Left ventricle myocardium superior (tissue), 1 donor: ENCODE results near the gene INPPL1. TPM values are rescaled to one million over a fixed set of nuclear protein-coding genes. Genes with fewer than 3 reads are reported as not detected.
"Not testable (repeated sequence)": the region's sequence is repeated elsewhere in the genome, so short reads cannot be mapped to it uniquely, and the experiment has no call there.

Experiments
- ATAC-seq: fragments of 200-7000 bp; cut with Tn5 transposase; one replicate; pipeline ENCODE4 v1.9.1; 2020; ENCODE audit warnings: mild to moderate bottlenecking, moderate library complexity
- DNase-seq: peaks from one replicate; pipeline ENCODE4 v3.0.0-alpha.2; 2020
- intact Hi-C: fragments of 100-400 bp; cut with micrococcal nuclease; formaldehyde crosslinking; loops from one replicate; pipeline ENCODE4 v1.11.0; 2022
- total RNA-seq: library from RNA; stranded (reverse); fragmentation: NEBNext Ultra II Directional; extraction: Animal tissue kit (Norgen Biotek cat#: 25700); gene quantifications from one replicate; pipeline ENCODE4 v1.2.1, GENCODE V29; 2021
- donor health status: DM: no; HTN: yes; CAD: no; lungs with severe emphysema.

The INPPL1 gene
- total RNA-seq, 1 donor from 2014 or later, result 136 TPM

DNA sequence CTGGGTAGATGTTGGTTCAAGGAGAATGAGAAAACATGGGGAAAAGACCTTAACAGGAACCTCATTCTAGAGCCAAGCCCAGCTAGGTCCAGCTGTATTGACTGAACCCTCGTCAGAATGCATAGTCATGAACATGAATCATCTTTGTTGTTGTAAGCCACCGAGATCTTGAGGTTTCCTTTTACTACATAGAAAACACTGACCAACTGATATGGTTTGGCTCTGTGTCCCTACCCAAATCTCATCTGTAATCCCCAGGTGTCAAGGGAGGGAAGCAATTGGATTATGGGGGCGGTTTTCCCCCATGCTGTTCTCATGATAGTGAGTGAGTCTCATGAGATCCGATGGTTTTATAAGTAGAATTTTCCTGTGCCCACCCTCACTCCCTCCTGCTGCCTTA is 38.8 kb downstream of the INPPL1 start:
- no peak for DNase-seq
- no peak for ATAC-seq
- intact Hi-C loops, result no loop called here

DNA sequence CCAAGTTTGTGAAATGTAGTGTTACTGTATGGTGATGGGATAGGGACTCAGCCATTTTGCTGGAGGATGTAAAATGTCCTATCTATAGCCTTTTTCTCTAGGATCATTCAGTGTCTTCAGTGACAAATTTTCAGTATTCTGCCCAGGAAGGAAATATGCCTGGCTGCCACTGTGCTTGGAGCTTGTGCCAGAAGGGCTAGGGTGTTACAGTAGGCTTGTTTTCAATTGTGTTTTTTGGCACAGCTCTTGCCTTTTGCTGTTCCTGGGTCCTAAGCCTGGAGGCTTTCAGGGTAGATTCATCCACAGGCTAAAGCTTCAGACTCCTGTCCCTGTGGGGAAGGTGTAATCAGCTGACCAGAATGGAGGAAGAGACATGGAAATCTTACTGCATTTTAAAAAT is 41.4 kb downstream of the INPPL1 start:
- no peak for ATAC-seq
- no peak for DNase-seq
- intact Hi-C loops, result no loop called here

DNA sequence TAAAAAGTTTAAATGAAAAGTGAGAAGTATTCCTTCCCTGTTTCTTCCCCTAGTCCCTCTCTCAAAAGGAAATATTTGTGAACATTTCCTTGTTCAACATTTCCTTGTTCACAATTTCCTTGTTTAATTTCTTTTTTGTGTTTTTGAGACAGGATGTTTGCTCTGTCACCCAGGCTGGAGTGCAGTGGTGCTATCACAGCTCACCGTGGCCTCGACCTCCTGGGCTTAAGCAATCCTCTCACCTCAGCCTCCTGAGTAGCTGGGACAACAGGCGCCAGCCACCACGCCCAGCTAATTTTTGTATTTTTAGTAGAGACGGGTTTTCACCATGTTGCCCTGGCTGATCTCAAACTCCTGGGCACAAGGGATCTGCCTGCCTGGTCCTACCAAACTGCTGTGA is 42.4 kb downstream of the INPPL1 start:
- DNase-seq, ATAC-seq, intact Hi-C loops: not testable (repeated sequence)

DNA sequence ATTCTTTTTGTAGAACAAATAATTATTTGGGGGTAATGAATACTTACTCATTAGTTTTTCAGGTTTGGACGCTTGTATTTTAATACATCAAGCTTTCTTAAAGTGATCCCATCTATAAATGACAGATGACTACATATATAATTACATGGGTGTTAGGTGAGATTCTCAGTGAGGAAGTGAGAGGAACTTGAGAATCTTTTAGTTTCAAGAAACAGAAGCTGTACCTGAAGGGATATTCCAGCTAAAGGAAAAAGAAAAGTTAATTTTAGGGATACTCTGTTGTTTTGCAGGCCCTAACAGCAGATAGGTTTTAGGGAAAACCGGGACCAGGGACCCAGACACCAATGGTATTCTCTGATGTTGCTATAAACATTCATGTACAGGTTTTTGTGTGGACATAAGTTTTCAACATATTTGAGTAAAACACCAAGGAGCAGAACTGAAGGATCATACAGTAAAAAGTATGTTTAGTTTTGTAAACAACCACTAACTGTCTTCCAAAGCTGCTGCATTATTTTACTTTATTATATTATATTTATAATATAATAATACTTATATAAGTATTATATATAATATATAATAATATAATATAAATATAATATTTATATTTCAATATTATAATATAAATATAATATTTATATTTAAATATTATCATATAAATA is 43.5 kb downstream of the INPPL1 start:
- intact Hi-C loops, result no loop called here
- no peak for ATAC-seq
- no peak for DNase-seq

- no peak for ATAC-seq
- intact Hi-C loops, result no loop called here
- no peak for DNase-seq
These were observed 47.4 kb downstream of the INPPL1 start for GRCh38 chr11:72271980-72272379.

DNA sequence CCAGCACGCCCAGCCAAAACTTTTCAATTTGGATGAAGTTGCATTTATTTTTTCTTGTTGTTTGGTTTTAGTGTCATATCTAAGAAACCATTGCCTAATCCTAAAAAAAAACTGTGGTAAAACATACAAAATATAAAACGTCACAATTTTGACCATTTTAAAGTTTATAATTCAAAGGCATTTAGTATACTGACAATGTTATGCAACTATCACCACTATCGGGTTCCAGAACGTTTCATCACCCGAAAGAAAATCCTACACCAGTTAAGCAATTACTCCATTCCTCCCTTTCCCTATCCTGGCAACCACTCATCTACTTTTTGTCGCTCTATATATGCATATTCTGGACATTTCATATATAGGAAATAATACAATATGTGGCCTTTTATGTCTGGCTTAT is 49.9 kb downstream of the INPPL1 start:
- ATAC-seq (no peak), DNase-seq (no peak)
- intact Hi-C loops, result no loop called here

DNA sequence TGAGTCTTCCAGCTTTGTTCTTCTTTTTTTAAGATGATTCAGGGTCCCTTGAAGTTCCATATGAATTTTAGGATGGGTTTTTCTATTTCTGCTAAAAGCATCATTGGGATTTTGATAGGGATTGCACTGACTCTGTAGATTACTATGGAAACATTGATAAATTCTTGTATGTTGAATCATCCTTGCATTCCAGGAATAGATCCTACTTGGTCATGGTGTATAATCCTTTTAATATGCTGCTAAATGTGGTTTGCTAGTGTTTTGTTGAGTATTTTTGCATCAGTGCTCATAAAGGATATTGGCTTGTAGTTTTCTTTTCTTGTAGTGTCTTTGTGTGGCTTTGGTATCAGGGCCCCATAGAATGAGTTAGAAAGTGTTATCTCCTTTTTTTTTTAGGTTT is 54.3 kb downstream of the INPPL1 start:
- intact Hi-C loops, result no loop called here
- DNase-seq (no peak), ATAC-seq (no peak)

DNA sequence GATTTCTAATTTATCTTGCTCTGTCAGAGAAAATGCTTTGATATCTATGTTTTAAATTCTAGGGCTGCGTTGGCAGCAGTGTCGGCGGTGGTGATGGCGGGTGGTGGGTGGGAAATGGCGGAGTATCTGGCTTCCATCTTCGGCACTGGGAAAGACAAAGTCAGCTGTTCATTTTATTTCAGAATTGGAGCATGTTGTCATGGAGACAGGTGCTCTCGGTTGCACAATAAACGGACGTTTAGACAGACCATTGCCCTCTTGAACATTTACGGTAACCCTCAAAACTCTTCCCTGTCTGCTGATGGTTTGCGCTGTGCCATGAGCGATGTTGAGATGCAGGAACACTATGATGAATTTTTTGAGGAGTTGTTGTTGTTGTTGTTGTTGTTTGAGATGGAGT is 55.5 kb downstream of the INPPL1 start:
- intact Hi-C loops, result no loop called here
- DNase-seq, result no peak
- ATAC-seq, result no peak

GRCh38 chr11:72280726-72281315 is 56.3 kb downstream of the INPPL1 start:
- DNase-seq, result no peak
- intact Hi-C loops, result no loop called here
- ATAC-seq, result no peak

- intact Hi-C loops, result no loop called here
- DNase-seq, result no peak
- ATAC-seq, result no peak
These were observed 59.4 kb downstream of the INPPL1 start for GRCh38 chr11:72283947-72284346.

GRCh38 chr11:72287293-72287692 is 62.7 kb downstream of the INPPL1 start:
- no peak for ATAC-seq

More at GRCh38 chr11:72287293-72287692, 62.7 kb downstream of the INPPL1 start:
- intact Hi-C loops, result no loop called here
- DNase-seq, result no peak

Other genes with a start within 250 kb of the INPPL1 start
- gene IL18BP, start 225.9 kb upstream of the INPPL1 start, total RNA-seq, result 3.7 TPM
- gene NUMA1, start 144.2 kb upstream of the INPPL1 start, total RNA-seq, result 85.7 TPM
- gene LRRC51, start 143.9 kb upstream of the INPPL1 start, total RNA-seq, result 5.4 TPM
- 75.6 TPM for gene LAMTOR1, start 121.5 kb upstream of the INPPL1 start, total RNA-seq
- not detected for gene TOMT, start 118.8 kb upstream of the INPPL1 start, total RNA-seq
- gene ANAPC15, start 112.1 kb upstream of the INPPL1 start, total RNA-seq, result 51.7 TPM
- 1.2 TPM for gene FOLR3, start 89.0 kb upstream of the INPPL1 start, total RNA-seq
- 0.50 TPM for gene FOLR1, start 32.6 kb upstream of the INPPL1 start, total RNA-seq
- gene FOLR2, start 8.0 kb upstream of the INPPL1 start, total RNA-seq, result 21.9 TPM
- gene PHOX2A, start 19.4 kb downstream of the INPPL1 start, total RNA-seq, result not detected
- 16.4 TPM for gene CLPB, start 209.8 kb downstream of the INPPL1 start, total RNA-seq